Right ventricle myocardium superior (tissue), 1 donor: ENCODE results near the gene ZNF514. TPM values are rescaled to one million over a fixed set of nuclear protein-coding genes. Genes with fewer than 3 reads are reported as not detected.
"Not testable (repeated sequence)": the region's sequence is repeated elsewhere in the genome, so short reads cannot be mapped to it uniquely, and the experiment has no call there.

Experiments used
- ATAC-seq: fragments of 200-7000 bp; cut with Tn5 transposase; one replicate; pipeline ENCODE4 v1.9.1; 2020; ENCODE audit warnings: mild to moderate bottlenecking; ENCODE audit not compliant: poor library complexity
- DNase-seq: peaks from one replicate; pipeline ENCODE4 v3.0.0-alpha.2; 2020
- intact Hi-C: fragments of 100-400 bp; cut with DNase I; formaldehyde crosslinking; loops from one replicate; pipeline ENCODE4 v1.11.2; 2022
- long read RNA-seq: library from polyadenylated mRNA; unstranded; transcript quantifications from one replicate; pipeline ENCODE4 v2.0.0, GENCODE V29; 2021
- total RNA-seq: library from RNA; stranded (reverse); fragmentation: NEBNext Ultra II Directional; extraction: Animal tissue kit (Norgen Biotek cat#: 25700); gene quantifications from one replicate; pipeline ENCODE4 v1.2.1, GENCODE V29; 2021
- donor health status: DM: no; HTN: yes; CAD: no; lungs with severe emphysema.

ZNF514 gene
- 14.7 TPM for total RNA-seq
- long read RNA-seq, partial matches to known transcripts, result 0 of 10 reads
- long read RNA-seq, other reads (novel, unspliced or antisense), result 7 of 10 reads

- DNase-seq, result peak; percentile 92
- intact Hi-C loops, result no loop called here
- peak; percentile 96 for ATAC-seq
Measured at GRCh38 chr2:95159690-95160449, at the start of gene ZNF514. Gene ZNF514 (minus strand): TSS chr2:95159848. CDS start chr2:95153253, 6,595 bp downstream.

GRCh38 chr2:95208106-95208505 is 48.5 kb upstream of the ZNF514 start:
- intact Hi-C loops, result no loop called here
- ATAC-seq (no peak), DNase-seq (no peak)

- intact Hi-C loops, result no loop called here
- peak; percentile 94 for DNase-seq
- peak; percentile 99 for ATAC-seq
Measured at GRCh38 chr2:95207111-95207961, 47.7 kb upstream of the ZNF514 start, which contains the start of gene ZNF892. Gene ZNF892 (plus strand): TSS chr2:95207521. CDS start chr2:95207816, 295 bp downstream.

GRCh38 chr2:95206096-95206495 is 46.4 kb upstream of the ZNF514 start:
- no peak for ATAC-seq
- DNase-seq, result no peak
- intact Hi-C loops, result no loop called here

- DNase-seq (no peak), ATAC-seq (no peak)
- intact Hi-C loops, result no loop called here
Measured at GRCh38 chr2:95204396-95204795, 44.7 kb upstream of the ZNF514 start.

- no peak for ATAC-seq
- intact Hi-C loops, result no loop called here
- no peak for DNase-seq
Measured at GRCh38 chr2:95203911-95204310, 44.3 kb upstream of the ZNF514 start.

DNA sequence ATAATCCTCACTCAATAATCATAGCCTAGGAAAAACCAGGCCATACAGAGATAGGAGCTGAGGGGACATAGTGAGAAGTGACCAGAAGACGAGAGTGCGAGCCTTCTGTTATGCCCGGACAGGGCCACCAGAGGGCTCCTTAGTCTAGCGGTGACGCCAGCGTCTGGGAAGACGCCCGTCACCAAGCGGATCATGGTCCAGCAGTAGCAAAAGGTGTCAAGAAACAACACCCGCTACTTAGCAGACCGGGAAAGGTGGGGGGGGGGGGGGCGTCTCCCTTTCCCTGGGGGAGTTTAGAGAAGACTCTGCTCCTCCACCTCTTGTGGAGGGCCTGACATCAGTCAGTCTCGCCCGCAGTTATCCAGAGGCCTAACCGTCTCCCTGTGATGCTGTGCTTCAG is 33.3 kb upstream of the ZNF514 start:
- peak; percentile 78 for DNase-seq
- ATAC-seq, intact Hi-C loops: not testable (repeated sequence)

DNA sequence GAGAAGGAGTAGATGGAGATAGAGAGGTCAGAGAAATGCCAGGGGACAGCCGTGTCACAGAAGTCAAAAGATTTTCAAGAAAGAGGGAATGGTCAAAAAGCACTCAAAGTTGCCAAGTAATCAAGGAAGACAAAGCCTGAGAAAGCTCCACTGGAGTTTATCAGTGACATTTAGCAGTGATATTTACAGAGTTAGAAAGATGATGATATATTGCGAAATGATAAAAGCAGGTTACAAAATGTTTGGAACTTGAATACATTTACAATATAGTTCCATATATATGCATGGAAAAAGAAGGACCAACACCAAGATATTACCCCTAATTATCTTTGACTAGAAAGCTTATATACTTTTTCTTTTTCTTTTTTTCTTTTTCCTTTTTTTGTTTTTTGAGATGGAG is 26.3 kb upstream of the ZNF514 start:
- intact Hi-C loops, result no loop called here
- DNase-seq, result no peak
- no peak for ATAC-seq

- intact Hi-C loops, result no loop called here
- DNase-seq (no peak), ATAC-seq (no peak)
Measured at GRCh38 chr2:95185197-95185596, 25.5 kb upstream of the ZNF514 start.

DNA sequence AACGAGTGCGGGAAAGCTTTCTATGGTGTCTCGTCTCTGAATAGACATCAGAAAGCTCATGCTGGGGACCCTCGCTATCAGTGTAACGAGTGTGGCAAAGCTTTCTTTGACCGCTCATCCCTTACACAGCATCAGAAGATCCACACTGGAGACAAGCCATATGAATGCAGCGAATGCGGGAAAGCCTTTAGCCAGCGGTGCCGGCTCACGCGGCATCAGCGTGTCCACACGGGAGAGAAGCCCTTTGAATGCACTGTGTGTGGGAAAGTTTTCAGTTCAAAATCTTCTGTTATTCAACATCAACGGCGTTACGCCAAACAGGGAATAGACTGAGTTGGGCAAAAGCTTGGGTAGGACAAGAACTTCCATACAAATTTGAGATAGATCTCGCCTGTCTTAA is 22.1 kb upstream of the ZNF514 start:
- DNase-seq (no peak), ATAC-seq (no peak)
- intact Hi-C loops, result no loop called here

DNA sequence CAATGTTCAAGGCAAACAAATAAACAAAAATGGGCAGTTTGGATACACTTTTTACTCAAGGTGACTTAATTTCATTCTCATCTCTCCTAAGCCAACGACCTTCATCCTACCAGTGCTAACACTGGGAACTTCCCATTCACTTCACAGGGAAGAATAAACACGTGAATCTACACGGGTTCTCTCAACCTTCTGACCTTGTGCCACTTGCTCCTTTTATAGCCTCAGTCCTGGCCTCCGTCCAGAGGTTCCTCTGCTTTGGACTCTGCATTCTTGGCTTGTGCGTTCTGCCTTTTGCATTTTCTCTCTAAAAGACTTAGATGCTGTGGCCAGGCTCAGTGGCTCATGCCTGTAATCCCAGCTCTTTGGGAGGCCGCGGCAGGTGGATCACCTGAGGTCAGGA is 19.8 kb upstream of the ZNF514 start:
- ATAC-seq (peak; percentile 91), DNase-seq (peak; percentile 66)
- intact Hi-C loops, result no loop called here

DNA sequence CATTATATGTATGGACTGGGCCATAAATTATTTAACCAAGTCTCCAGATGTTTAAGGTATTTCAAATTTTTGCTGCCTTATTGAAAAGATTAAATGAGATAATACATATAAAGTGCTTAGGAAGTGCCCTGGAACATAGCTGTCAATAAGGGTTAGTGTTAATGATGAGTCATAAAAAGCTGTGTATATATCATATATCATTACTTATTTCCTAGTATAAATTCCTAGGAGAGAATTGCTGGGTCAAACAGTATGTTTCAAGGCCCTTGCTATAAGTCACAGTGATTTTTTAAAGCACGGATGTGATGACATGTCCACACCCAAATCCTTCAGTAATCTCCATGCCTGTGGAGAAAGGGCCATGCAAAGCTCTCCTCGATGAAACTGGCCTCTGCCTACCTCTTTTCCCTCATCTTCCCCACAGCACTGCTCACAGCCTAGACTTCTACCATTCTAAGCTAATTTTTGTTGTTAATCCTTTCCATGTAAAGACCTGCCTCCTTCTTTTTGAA is 14.4 kb upstream of the ZNF514 start:
- no peak for ATAC-seq
- intact Hi-C loops, result no loop called here
- DNase-seq, result no peak

GRCh38 chr2:95171902-95172301 is 12.3 kb upstream of the ZNF514 start:
- DNase-seq (no peak), ATAC-seq (no peak)
- intact Hi-C loops, result no loop called here

DNA sequence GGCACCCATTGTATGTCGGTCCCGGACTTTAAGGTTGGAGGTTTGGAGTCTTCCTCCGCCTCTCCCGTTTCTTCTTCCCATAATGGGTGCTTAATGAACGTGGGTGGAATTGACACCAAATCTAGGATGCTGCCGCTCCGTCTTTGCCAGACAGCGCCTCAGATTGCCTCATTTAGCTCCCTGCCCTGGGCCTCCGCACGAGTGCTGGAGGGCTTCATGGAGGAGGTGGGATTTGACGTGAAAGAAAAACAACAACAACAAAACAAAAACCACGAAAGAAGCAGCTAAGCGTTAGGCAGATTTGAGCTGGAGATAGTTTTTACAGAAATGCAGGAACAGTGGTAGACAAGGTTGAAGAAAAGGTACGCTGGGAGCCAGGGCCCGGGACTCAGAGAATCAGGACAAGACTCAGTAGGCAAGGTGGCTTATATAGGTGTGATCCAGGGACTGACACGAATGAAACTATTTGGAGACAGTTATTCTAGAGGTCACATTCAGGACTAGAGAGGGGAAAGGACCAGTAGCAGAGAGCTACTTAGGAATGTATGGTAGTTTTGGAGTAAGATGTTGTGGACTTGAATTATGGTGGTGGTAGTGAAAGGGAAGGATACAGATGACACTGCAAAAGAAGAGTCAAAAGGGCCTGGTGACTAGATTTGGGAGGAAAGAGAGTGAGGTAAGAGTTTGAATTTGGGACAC is 6.6 kb upstream of the ZNF514 start:
- ATAC-seq, result no peak
- intact Hi-C loops, result no loop called here

DNA sequence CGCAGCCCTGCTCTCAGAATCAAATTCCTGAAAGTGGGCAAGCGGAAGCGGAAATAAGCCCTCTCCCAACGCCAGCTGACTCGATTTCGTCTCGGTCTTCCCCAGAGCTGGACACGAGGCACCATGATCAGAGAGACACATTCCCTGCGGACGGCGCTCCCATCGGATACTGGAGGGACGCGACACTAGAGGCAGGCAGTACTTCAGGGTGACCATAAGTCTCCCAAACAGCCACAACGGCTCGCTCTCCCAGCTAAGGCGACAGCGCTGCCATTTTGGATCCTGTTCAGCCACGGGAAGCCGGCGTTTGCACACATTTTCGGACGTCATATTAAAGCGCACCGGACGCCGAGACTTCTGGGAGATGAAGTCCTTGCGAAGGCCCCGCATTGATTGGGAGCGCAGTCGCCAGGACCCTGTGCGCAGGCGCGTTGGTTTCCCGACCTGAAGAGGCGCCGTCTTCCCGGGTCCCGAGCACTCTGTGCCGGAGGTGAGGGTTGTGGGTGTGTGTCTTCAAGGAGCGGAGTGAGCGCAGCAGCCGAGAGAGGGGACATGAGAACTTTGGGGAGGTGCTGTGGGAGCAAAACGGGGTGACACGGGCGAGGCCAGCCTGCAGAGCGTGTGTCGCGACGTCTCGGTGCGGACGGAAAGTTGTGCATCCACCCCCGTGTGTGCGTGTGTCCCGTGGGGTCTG is 5.9 kb upstream of the ZNF514 start, which contains the start of gene ZNF2:
TSS of gene ZNF2 (plus strand) at position 439 of the 694 bp plus-strand sequence. CDS start 10,418 bp downstream, outside the sequence.
- ATAC-seq (peak; percentile 99), DNase-seq (peak; percentile 99)
- intact Hi-C loops, result no loop called here

More for the DNA sequence above, 6.6 kb upstream of the ZNF514 start:
- DNase-seq, result no peak

- intact Hi-C loops, result no loop called here
- no peak for DNase-seq
- no peak for ATAC-seq
Measured at GRCh38 chr2:95165030-95165370, 5.4 kb upstream of the ZNF514 start.

- DNase-seq, result peak; percentile 69
- ATAC-seq, result peak; percentile 70
- intact Hi-C loops, result no loop called here
Measured at GRCh38 chr2:95158891-95159619, 593 bp downstream of the ZNF514 start.

DNA sequence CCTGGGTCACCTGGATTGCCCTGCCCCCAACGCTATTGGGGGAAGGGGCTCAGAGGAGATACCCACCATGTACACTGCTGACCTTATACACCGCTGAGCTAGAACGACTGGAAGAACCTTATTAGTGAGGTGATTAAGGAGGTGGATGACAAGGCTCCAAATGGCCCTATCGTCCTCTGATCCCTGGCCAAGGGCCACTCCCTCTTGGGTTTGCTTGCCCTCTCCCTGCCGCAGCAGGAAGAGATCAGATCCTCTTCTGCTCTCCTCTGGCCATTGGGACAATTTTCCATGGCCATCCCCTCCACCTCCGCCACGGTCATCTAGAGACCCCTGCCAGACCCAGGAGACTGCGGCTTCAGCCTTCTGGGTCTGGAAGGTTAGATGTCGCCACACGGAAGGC is 1.2 kb downstream of the ZNF514 start:
- no peak for ATAC-seq
- intact Hi-C loops, result no loop called here
- no peak for DNase-seq
